Activated naive CD4-positive, alpha-beta T cell (primary cell): ENCODE measurements around the gene MFAP2.

ENCODE experiments used
- DNase-seq, 4 experiments: peaks; one replicate each; lab custom pipeline; 2025; lab: John Stamatoyannopoulos, UW

The MFAP2 gene

DNA sequence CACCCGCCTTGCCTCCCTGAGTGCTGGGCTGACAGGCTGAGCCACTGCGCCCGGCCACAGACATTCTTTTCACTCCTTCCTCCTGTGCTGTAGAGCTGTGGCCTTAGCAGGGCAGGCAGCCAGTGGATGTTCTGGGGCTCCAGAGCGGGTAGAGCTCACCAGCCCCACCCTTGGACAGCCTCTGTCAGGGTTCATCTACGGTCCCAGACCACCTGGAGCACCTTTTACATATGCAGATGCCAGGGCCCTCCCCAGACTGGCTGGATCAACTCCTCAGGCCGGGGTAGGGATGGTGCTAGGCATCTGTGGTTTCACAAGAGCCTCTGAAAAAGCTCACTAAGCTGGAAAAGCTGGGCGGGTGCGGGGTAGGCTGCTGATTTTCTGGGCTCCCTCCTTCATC lies 26.7 kb upstream of the MFAP2 start:
- no peak for DNase-seq

DNA sequence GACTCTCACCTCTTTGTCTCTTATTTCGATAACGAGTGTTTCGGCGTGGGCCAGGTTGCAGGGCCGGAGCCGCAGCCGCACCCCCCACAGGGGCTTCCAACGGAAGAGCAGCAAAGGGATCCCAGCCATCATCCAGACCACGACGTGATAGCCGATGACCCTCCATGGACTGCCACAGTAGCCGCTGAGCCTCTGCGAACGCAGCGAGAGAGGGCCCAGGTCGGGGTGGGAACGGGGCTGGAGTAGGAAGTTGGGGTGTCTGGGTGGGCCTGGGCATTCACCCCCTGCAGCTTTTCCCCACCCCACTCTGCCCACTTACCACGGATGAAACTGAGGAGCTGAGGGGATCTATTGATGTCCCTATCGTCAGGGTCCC lies 24.9 kb upstream of the MFAP2 start:
- no peak for DNase-seq

DNA sequence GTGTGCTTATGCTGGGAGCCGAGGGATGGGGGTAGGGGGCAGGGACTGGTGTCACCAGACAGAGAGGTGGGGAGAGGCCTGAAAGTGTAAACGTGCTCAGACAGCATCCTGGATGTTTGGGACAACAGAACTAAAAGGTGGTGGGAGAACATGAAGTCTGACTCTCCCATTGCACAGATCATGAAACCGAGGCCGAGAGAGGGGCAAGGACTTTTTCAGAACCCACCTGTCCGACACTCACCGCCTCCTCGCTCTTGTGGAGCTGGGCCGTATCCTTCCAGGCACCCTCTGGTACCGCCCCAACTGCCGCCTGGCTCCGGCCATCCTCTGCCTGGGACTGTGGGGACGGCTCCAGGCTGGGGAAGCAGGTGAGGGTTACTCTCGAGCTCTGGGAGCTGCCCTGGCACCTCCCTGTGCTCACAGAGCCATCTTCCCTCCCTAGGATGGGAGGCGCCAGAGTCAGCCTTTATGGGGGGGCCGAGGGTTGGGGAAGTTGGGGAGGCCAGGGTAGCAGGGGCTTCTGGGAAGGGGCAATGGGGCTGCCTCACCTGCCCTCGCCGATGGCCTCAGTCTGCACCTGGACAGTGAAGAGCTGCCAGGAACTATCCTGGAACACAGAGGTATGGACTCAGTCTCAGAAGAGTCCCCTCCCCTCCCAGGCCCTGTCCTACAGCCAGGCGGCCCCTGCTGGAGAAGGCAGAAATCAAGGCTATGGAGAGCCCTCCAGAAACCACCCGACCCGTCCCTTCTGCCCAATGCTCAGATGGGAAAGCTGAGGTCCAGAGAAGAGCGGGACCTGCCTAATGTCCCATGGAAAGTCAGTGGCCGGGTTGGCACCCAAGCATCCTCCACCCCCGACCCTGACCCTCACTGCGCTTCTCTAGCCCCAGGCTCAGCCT lies 24.3 kb upstream of the MFAP2 start:
- no peak for DNase-seq

DNA sequence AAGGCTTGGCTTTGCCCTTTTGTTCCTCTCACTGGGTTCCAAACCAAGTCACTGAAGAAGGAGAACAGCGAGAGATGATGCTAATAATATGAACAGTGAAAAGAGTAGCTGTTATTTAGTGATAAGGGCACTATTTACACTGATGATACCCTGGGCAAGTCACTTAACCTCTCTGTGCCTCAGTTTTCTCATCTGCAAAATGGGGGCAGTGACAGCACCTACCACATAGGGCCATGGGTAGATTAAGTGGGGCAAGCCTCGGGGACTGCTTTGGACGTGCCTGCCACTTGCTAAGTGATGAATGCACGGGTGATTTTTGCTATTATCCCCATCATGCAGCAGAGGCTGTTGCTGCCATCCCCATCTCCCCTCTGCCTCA lies 22.1 kb upstream of the MFAP2 start:
- DNase-seq: no peak

DNA sequence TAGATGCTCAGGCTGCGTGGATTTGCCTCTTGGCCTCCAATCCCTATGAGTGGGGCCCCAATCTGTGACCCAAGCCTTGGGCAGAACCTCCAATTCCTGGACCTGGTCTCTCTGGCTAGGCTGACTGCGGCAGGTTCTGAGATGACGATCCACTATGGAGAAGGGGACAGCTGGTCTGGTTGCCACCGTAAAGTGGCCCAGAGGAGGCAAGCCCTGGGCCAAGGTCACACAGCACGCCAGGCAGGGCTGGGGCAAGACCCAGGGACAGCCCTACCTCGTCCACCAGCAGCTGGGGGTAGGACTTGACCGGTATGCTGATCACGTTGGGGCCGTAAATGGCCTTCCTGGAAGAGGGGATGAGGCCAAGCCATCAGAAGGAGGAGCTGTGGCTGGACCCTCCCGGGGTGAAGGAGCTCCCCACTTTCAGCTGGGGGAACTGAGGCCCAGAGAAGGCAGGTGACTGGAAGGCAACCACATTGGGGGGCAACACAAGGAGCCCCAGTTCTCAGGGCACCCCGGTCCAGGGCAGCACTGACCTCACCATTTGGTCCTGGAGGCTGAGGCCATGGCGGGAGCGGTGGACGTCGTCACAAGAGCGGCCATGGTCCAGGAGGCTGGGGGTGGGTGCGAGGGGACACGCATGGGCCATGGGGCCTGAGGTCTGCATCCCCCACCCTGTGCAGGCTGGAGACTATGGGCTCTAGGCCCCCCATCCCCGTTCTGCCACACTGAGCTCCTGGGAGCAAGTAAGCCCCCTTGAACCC lies 21.5 kb upstream of the MFAP2 start:
- DNase-seq: no peak

DNA sequence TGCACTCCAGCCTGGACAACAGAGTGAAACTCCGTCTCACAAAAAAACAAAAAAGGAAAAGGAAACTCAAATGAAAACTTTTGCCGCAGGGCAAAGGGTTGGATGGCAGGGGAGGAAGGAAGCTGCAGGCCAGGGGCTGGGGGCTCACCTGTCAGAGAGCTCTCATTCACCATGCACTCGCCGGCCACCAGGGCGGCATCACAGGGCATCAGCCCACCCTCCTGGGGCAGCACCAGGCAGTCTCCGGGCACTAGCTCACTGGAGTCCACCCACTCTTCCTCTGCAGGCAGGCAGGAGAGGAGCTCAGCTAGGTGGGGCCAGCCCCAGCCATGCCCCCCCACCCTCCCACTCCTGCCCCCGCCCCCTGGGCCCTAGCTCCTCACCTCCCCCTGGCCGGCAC lies 19.4 kb upstream of the MFAP2 start:
- DNase-seq: no peak

DNA sequence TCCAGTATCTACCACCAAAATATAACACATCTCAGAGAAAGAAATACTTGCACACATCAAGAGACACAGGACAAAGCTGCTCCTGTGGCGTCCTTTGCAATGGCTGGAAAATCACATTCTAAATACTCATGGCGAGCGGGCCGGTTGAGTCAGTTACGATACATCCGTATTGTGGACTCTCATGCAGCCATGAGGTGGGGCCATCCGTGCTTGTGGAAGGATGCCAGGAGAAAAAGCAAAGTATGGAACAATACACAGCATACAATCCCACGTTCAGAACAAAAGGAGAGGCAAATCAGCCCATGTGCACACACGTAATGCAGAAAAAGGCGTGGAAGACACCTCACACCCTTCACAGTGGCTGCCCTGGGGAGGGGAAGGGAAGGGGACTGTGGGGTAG lies 18.2 kb upstream of the MFAP2 start:
- DNase-seq: no peak

DNA sequence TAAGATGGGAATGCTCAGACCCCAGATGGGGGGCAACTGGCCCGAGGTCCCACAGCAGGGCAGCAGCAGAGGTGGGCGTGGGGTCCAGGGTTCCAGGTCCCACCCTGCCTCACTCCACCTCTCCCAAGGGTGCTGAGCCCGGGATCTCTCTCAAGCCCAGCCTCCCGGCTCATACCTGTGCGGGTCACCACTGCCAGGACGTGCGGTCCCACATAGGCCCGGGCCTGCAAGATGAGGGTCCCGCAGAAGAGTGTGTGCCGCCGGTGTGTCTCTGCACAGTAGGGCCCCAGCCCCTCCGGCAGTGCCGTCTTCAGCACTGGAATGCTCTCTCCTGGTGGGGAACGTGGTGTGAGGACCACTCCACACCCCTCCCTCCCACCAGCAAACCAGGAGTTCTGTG lies 16.4 kb upstream of the MFAP2 start:
- DNase-seq: no peak

DNA sequence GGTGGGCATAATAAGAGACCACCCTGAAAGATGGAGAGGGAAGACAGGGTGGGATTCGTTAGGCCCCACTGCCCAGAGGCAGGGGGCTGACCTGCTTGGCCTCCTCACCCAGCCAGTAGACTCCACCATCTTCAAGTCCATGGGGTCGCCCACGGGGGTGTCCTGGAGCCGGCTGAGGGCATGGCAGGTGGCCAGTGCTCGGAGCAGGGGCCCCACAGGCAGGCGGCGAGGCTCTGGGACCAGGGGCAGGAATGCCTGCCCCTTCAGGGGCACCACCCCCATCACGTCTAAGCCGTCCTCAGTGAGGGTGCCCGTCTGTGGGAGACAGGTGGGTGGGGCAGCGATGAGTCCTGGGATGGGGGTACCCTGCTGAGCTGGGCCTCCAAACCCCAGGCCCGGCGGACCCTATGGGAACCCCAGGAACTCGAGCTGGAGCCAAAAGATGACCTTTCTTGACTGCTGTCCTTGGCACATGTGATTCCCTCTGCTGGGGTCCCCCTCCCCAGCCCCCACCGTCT lies 13.2 kb upstream of the MFAP2 start:
- DNase-seq: no peak

DNA sequence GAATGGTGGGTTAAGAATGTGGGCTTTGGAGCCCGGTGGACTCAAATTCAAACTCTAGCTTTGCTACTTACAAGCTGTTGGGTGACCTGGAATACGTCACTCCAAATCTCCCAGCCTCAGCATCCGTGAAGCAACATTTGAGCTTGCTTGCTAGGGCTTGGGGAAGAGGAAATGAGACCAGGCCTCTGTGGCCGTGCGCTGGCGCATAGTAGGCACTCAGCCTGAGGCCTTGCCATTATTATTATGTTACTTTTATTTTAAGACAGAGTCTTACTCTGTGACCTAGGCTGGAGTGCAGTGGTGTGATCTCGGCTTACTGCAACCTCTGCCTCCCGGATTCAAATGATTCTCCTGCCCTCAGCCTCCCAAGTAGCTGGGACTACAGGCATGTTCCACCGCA lies 12.3 kb upstream of the MFAP2 start:
- no peak for DNase-seq

DNA sequence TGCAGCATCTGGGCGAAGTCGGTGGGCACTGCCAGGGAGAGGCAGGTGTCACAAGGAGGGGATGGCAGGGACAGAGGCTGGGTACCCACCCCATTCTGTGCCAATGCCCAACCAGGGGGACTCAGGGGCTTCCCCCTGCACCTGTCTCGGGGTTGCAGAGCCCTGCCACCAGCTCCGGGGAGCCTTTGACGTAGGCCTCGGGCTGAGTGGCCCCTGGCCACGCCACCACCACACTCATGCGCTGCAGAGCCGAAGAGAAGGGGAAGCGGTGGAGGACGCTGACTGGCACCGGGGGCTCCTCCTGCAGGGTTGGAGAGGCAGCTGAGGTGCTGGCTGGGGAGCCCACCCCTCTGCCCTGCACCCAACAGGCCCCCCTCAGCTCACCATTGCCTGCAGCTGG lies 11.7 kb upstream of the MFAP2 start:
- DNase-seq: no peak

DNA sequence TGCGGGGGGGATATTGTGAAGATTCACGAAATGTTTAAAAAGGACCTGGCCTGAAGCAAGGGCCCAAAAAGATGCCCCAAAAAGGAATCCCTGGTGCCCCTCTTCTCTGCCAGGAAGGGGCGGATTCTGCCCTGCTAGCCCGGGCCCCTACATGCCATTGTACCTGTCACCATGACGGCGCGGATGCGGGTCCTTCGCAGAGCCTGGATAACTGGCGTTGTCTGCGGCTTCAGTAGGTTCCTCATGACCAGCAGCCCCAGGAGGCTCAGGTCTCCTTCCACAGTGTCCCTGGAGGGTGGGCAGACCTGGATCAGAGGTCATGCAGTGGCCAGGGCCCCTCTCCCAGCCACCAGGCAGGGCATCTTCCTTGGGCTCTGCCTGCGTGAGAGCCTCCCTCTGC lies 11.2 kb upstream of the MFAP2 start:
- no peak for DNase-seq

DNA sequence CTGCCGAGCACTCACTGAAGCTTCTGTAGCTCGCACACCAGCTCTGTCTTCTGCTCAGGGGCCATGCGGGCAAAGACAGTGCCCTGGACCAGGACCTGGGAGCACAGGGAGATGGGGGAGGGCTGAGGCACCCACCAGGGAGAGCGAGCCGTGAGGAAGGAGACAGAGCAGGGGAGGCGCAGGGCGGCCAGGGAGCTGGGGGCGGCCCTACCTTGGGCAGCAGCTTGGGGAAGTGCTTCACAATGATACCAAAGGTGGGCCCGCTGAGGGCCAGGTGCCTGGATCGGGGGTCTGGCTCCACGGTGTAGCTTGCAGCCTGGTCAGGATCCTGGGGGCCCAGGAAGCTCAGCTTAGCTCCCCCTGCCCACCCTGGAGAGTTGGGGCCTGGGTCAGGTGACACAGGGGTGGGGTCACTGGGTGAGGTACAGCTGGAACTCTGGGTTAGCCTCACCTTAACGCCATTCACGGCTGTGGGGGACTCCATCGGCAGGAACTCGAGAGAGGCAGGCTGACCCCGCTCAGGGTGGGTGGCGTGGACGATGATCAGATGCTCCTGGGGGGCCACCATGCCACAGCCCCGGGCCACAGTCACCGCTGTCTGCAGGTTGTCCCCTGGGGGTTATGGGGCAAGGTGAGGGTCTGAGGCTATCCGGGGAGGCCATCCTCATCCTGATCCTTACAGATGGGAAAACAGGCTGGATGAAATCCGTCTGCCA lies 9.4 kb upstream of the MFAP2 start:
- no peak for DNase-seq

DNA sequence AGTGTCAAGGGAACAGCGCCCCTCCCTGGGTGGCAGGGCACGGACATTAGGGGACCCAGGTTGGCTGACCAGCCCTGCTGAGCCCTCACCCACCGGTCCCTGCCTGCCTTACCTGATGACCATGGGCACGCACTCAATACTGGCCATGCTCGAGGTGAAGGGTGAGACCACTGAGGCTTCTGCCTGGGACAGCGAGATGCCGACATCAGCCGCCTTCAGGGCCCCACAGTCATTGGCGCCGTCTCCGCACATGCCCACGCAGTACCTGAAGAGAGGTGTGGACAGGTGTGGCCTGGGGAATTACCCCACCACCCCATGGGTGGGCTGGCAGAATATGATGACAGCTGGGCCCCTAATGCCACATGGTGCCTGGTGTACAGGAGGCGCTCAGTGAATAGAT lies 7.8 kb upstream of the MFAP2 start:
- DNase-seq: no peak

DNA sequence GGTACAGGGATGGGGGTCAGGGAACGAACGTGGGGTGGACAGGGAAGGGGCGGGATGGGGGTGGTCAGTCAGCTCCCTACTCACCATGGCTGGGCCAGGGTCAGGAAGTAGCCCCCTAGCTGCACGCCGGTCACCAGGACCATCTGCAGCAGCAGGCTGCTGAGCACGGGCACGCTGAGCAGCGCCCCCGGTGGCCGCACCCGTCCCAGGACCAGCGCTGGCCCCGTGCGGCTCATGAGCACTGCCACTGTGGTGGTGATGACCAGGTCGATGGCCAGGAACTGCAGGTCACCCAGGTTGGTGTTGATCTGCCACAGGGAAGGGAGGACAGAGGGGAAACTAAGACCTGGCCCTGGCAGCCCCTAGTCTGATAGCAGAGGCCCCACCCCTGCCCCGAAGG lies 6.5 kb upstream of the MFAP2 start:
- no peak for DNase-seq

DNA sequence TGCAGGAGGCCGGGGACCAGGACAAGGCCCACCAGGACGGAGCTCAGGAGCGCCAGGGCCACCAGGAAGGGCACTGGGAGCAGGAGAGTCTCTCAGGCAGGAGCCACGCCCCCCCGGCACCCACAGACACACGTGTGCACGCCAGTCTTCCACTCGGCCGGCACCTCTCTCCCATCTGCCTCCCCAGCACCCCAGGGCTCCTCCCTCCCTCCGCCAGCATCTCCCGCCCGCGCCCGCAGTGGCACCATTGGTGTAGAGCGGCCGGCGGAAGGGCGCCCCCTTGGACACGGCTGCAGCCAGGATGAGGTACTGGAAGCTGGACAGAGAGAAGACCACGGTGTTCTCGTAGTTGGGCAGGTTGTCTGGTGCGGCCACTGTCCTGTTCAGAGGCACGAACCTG lies 6.1 kb upstream of the MFAP2 start:
- DNase-seq: no peak

DNA sequence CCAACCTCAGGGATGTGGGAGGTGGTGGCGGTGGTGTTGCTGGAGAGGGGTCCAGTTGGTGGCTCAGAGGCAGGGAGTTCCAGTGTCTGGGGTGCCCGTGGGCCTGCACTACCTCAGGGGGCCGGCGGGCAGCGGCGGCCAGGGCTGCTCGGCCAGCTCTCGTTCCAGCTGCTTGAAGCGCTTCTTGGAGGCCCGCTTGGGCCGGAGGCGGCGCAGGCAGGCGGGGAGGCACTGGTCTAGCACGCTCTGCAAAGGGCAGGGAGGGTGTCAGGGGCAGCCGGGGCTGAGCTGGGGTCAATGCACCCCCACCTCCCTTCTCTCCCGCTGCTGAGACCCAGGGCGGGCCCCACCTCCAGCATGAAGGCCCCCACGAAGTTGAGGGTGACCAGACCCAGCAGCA lies 5.7 kb upstream of the MFAP2 start:
- no peak for DNase-seq

DNA sequence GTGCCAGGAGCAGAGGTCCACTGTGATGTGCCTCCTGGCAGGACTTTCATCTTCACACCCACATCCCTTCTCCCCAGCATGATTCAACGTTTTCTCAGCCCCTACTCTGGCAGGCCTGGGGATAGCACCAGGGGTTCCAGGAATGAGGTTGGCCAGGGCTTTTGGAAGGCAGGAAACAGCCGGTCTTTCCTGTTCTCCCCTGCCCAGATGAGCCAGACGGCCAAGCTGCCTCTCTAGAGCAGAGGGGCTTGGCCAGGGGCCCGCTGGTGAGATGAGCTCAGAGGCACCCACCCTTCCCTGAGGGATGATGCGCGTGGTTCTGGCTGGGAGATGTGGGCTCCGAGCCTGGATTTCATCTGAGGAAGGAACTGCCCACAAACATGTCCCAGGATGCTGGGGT lies 4.3 kb upstream of the MFAP2 start:
- DNase-seq: no peak

DNA sequence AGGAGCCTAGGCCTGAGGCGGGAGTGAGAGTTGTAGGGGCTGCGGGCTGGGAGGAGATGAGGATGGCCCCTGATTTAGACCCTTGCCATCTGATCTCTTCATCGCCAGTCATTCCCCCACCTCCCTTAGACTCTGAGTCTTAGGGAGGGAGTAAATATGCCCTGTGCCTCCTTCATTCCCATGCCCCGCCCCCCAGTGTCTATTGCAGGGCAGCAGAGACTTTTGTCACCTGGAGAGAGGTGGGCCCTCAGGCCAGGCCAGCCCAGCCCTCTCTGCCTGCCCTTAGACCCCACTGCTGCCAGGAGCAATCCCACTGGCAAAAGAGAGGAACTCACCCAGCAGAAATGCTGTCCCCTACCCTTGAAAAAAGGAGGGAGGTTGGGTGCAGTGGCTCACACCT lies 3.2 kb upstream of the MFAP2 start:
- no peak for DNase-seq

DNA sequence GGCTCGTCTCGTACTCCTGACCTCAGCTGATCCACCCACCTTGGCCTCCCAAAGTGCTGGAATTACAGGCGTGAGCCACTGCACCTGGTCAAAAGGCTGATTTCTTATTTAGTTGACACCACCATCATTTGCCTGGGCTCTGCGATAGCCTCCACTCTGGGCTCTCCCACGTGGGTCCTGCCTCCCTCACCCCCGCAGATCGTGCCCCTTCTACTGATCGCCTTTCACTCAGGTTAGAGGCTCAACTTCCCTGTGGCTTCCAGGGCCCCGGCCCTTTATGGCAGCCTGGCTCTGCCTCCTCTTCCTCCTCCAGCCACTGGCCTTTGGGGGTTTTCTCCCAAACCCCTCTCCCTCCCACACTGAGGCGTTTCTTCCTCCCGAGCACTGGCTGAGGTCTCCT lies 2.5 kb upstream of the MFAP2 start:
- no peak for DNase-seq

DNA sequence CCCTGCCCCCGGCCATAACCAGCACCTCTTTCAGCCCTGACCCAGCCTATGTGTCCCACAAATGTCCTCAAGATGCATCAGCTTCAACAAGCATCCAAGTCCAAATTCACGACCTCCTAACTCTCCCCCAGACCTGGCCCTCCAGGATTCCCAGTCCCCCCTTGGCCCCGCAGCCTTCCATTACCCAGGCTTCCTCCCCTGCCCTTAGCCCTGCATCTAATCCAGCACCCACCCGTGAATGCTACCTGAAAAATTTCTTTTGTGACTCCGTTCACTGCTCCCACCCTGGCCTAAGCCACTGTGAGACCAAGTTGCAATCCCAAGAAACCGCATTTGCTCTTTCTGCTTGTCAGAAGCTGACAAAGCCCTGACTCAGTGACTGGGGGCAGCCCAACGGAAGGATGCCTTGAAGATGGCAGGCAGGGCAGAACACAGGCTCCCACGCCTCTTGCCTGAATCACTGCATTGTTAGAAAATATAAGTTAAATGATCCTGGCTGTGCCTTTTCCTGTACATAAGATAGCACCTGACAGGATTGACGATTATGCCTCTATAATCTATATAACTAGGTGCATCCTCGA lies 939 bp upstream of the MFAP2 start:
- no peak for DNase-seq
